C4-2B (cell line): ENCODE data around the gene TRAPPC6A.

ENCODE experiments used
- H3K27ac ChIP-seq: fragments of 450-650 bp; 2 replicates; pipeline ENCODE4 v1.5.1; 2017
- CTCF ChIP-seq: fragments of 450-650 bp; conservative IDR thresholded peaks from 2 replicates; pipeline ENCODE4 v1.5.1; 2017; ENCODE audit warnings: mild to moderate bottlenecking
- ZFX ChIP-seq: fragments of 450-650 bp; IDR thresholded peaks from 2 replicates; pipeline ENCODE4 v1.6.1; 2017

TRAPPC6A gene

GRCh38 chr19:45150180-45150579, 27.9 kb downstream of the TRAPPC6A start:
- H3K27ac ChIP-seq, result no peak overlapping the region
- no peak for TF ChIP-seq CTCF
- no peak for TF ChIP-seq ZFX

GRCh38 chr19:45149129-45149528, 28.9 kb downstream of the TRAPPC6A start:
- no peak overlapping the region for H3K27ac ChIP-seq
- TF ChIP-seq ZFX, result no peak
- no peak for TF ChIP-seq CTCF

- TF ChIP-seq CTCF (no peak), ZFX (no peak)
- H3K27ac ChIP-seq, result no peak overlapping the region
Observed at GRCh38 chr19:45147835-45148676, 30.0 kb downstream of the TRAPPC6A start.

- no peak overlapping the region for H3K27ac ChIP-seq
- TF ChIP-seq ZFX, result no peak
Observed at GRCh38 chr19:45146741-45147205, 31.3 kb downstream of the TRAPPC6A start.

- TF ChIP-seq ZFX, result no peak
- TF ChIP-seq CTCF, result no peak
- no peak overlapping the region for H3K27ac ChIP-seq
Observed at GRCh38 chr19:45146251-45146650, 31.8 kb downstream of the TRAPPC6A start.

GRCh38 chr19:45145270-45146189, 32.5 kb downstream of the TRAPPC6A start:
- H3K27ac ChIP-seq, result no peak overlapping the region
- TF ChIP-seq CTCF (no peak), ZFX (no peak)

GRCh38 chr19:45144431-45145269, 33.4 kb downstream of the TRAPPC6A start:
- no peak overlapping the region for H3K27ac ChIP-seq
- no peak for TF ChIP-seq ZFX
- TF ChIP-seq CTCF, result no peak
